Pons (tissue), 1 donor: ENCODE data around the gene IL3.

Experiments used
- DNase-seq: peaks from one replicate; pipeline ENCODE4 v3.0.0-alpha.2; 2016; ENCODE audit warnings: low spot score

IL3 gene

DNA sequence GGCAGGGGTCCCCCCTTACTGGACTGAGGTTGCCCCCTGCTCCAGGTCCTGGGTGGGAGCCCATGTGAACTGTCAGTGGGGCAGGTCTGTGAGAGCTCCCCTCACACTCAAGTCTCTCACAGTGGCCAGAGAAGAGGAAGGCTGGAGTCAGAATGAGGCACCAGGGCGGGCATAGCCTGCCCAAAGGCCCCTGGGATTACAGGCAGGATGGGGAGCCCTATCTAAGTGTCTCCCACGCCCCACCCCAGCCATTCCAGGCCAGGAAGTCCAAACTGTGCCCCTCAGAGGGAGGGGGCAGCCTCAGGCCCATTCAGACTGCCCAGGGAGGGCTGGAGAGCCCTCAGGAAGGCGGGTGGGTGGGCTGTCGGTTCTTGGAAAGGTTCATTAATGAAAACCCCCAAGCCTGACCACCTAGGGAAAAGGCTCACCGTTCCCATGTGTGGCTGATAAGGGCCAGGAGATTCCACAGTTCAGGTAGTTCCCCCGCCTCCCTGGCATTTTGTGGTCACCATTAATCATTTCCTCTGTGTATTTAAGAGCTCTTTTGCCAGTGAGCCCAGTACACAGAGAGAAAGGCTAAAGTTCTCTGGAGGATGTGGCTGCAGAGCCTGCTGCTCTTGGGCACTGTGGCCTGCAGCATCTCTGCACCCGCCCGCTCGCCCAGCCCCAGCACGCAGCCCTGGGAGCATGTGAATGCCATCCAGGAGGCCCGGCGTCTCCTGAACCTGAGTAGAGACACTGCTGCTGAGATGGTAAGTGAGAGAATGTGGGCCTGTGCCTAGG lies 13.0 kb downstream of the IL3 start, which contains the start of gene CSF2:
Gene CSF2 (plus strand): TSS at position 559 of the 783 bp plus-strand sequence. CDS start 35 bp downstream, at position 594.
- no peak for DNase-seq

DNA sequence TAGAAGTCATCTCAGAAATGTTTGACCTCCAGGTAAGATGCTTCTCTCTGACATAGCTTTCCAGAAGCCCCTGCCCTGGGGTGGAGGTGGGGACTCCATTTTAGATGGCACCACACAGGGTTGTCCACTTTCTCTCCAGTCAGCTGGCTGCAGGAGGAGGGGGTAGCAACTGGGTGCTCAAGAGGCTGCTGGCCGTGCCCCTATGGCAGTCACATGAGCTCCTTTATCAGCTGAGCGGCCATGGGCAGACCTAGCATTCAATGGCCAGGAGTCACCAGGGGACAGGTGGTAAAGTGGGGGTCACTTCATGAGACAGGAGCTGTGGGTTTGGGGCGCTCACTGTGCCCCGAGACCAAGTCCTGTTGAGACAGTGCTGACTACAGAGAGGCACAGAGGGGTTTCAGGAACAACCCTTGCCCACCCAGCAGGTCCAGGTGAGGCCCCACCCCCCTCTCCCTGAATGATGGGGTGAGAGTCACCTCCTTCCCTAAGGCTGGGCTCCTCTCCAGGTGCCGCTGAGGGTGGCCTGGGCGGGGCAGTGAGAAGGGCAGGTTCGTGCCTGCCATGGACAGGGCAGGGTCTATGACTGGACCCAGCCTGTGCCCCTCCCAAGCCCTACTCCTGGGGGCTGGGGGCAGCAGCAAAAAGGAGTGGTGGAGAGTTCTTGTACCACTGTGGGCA lies 13.8 kb downstream of the IL3 start:
- no peak for DNase-seq

- DNase-seq = no peak
Observed at GRCh38 chr5:132074772-132075718, 14.6 kb downstream of the IL3 start.

- no peak for DNase-seq
Observed at GRCh38 chr5:132075719-132076077, 15.2 kb downstream of the IL3 start.

DNA sequence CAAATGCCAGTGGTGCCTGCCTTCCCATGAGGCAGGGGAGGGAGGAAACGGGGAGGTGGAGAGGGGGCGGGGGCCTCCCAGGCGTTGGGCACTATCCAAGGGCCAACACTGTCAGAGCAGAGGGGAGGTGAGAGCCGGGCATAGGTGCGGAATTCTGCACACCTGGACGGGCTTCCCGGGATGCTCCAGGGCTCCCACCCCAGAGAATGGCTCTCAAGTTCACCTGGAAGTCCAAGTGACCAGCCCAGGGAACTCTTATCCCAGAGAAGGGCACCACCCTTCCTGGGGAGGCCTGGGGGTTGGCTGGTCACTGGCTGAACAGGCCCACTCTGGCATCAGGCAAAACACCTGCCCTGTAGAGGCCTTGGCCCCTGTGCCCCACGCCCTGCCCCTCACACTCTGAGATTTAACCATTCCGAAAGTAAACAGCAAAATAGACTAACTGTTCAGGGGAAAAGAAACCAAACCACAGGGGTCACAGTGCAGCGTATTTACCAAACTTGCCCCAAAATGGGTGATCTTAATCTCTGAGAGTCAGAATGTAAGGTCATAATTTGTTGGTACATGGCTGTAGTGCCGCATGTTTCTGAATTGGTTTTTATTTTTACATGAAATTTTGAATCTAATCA lies 15.9 kb downstream of the IL3 start:
- DNase-seq = no peak

GRCh38 chr5:132076983-132077382 lies 16.5 kb downstream of the IL3 start:
- DNase-seq = no peak

DNA sequence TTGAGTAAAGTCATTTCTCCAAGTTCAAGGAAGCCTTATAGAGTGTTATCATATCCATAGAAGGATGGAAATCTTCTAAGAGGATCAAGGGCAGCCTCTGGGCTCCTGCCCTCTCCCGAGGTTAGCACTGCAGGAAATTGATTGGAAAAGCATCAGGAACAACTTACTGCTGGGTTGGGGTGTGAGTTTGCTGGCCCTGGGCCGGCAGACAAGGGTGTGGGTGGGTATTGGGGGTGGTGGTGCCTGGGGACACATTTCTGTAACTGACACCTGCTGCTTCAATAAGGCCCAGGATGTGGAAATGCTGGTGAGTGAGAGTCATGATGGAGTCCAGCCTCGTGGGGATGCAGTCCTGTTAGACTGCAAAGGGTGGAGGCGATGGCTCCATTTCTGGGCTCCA lies 18.6 kb downstream of the IL3 start:
- no peak for DNase-seq

DNA sequence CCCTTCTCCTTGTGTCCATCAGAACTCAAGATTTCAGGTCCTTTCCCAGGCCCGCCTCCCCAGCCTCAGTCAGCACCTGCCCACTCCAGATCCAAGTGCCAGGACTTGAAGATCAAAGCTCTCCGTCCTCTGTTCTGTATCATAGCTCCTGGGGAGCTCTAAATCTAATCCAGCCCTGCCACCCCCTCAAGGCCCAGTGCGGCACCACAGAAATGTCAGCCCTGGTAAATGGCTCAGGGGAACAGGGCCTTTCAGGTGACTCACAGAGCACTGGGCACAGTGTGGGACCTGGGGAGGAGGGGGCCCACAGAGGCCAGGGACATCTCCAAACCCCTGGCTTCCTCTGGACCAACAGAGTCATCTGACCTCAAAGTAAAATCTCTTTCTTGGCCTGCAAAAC lies 19.2 kb downstream of the IL3 start:
- DNase-seq = no peak

DNA sequence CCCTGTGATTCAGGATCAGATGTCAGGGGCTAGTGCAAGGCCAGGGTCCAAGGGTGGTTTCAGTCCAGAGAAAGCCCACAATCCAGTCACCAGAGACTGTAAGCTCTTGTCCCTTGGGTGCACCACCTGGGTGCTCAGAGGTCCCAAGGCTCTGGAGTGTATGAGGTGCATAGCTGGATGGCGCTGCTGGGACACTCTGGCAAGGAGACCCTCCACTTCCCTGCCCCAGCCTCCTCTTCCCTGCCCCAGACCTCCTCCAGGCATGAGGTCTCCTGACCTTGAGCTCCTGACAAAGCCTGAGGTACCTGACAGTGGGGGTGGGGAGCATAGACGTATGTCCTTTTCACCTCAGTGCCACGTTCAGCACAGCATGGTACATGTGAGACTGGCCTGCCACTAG lies 20.1 kb downstream of the IL3 start:
- DNase-seq = no peak

GRCh38 chr5:132081458-132081857 lies 21.0 kb downstream of the IL3 start:
- no peak for DNase-seq

- no peak for DNase-seq
Observed at GRCh38 chr5:132082329-132083023, 22.0 kb downstream of the IL3 start.

DNA sequence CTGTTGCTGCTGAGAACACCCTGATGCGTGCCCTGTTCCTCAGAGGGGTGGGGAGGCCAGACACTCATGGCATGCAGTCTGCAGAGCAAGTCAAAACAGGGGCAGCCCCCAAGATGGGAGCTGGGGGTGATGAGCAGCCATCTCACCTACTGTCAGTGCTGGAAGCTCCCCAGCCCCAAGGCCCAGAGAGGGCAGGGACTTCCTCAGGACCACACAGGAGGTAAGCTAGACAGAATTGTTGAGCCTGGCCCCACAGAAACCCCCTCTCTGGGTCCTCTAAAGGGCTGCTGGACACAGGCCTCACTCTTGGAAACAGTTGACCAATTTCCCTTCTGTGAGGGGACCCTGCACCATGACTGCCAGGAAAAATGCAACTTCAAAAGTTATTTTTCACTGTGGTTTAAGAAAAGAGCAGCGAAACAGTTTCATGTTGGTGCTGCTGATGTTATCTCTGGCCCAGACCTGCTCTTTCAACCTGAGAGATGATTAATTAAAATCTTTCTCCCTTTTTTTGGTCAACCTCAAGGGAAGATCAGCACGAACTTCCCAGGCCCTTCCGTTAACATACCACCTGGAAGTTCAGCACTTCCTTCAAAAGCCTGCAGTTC lies 22.7 kb downstream of the IL3 start:
- no peak for DNase-seq

- no peak for DNase-seq
Observed at GRCh38 chr5:132085686-132086085, 25.2 kb downstream of the IL3 start.

GRCh38 chr5:132086277-132086794 lies 25.9 kb downstream of the IL3 start:
- no peak for DNase-seq

DNA sequence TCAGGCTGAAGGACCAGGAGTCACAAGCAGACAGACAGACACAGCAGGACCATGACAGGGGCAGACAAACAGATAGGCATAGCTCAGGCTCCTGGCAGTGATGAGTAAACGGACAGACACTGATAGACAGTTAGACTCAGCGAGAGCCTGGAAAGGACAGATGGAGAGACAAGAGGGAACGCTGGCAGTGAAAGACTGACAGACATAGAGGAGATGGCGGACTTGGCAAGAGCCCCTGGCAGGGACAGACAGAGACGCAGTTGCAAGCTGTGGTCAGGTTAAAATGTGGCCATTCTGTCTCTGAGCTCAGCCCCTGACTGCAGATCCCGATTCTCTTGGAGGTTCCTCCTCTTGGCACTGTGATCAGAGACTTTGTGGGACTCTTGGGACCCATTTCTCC lies 26.7 kb downstream of the IL3 start:
- no peak for DNase-seq

GRCh38 chr5:132087661-132088060 lies 27.2 kb downstream of the IL3 start:
- DNase-seq = no peak

GRCh38 chr5:132089363-132089762 lies 28.9 kb downstream of the IL3 start:
- DNase-seq = no peak

DNA sequence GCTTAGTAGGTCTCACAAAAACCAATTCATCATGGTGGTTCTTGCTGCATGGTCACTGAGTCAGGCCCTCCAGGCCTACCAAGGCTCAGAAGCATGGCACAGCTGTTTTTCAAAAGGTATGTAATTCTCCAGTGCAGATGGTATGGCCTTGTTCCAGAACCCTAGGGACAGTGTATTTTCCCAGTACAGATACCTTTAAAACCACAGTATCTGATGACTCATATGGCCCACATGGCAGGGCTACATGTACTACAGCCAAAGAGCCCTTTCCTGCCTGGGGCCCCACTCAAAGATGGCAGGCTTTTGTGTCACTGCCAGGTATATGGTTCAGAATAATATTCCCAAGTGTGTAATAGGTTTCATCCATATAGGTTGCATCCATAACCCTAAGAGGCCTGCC lies 29.7 kb downstream of the IL3 start:
- DNase-seq = no peak

GRCh38 chr5:132093271-132093670 lies 32.8 kb downstream of the IL3 start:
- DNase-seq = no peak

- DNase-seq = no peak
Observed at GRCh38 chr5:132094393-132095076, 34.1 kb downstream of the IL3 start.
